Osteoblast (primary cell): ENCODE data around the gene SCGB1D4. TPM values are rescaled to one million over a fixed set of nuclear protein-coding genes. Genes with fewer than 3 reads are reported as not detected.
A peak's percentile ranks its signal among the peaks of the same experiment; 100 is the strongest.
"Not testable (repeated sequence)": the region's sequence is repeated elsewhere in the genome, so short reads cannot be mapped to it uniquely, and the experiment has no call there.

Experiments
- DNase-seq: peaks from one replicate; pipeline ENCODE4 v3.0.0; 2011; ENCODE audit warnings: low spot score, mixed read lengths; ENCODE audit not compliant: insufficient read length; ENCODE audit errors: missing footprints
- H2AFZ ChIP-seq: 2 replicates; pipeline ENCODE4 v1.6.0; 2011; ENCODE audit warnings: mild to moderate bottlenecking, low read length
- H3K27ac ChIP-seq: 2 replicates; pipeline ENCODE4 v1.5.1; 2011; ENCODE audit warnings: mild to moderate bottlenecking, low read depth, low read length, moderate library complexity
- H3K27me3 ChIP-seq: 2 replicates; pipeline ENCODE4 v1.6.0; 2012; ENCODE audit warnings: mild to moderate bottlenecking, control low read depth, inconsistent platforms, low read length, moderate library complexity; ENCODE audit not compliant: insufficient read depth
- H3K36me3 ChIP-seq: 2 replicates; pipeline ENCODE4 v1.5.1; 2011; ENCODE audit warnings: mild to moderate bottlenecking, low read length, control low read depth, moderate library complexity; ENCODE audit not compliant: insufficient read depth
- H3K4me1 ChIP-seq: 2 replicates; pipeline ENCODE4 v1.5.1; 2011; ENCODE audit warnings: mild to moderate bottlenecking, low read length, control low read depth, moderate library complexity; ENCODE audit not compliant: insufficient read depth
- H3K4me2 ChIP-seq: 2 replicates; pipeline ENCODE4 v1.6.0; 2011; ENCODE audit warnings: mild to moderate bottlenecking, low read length; ENCODE audit not compliant: insufficient read depth
- H3K4me3 ChIP-seq: fragments of 200-600 bp; sonication (generic); 3 replicates; pipeline ENCODE4 v1.5.1; 2012; ENCODE audit warnings: mild to moderate bottlenecking, low read length, inconsistent platforms; ENCODE audit not compliant: insufficient read depth
- H3K79me2 ChIP-seq: 2 replicates; pipeline ENCODE4 v1.6.0; 2012; ENCODE audit warnings: mild to moderate bottlenecking, low read length, control low read depth, inconsistent platforms; ENCODE audit not compliant: insufficient read depth
- H3K9me3 ChIP-seq: 2 replicates; pipeline ENCODE4 v1.5.1; 2011; ENCODE audit warnings: low read depth, low read length, control low read depth
- H4K20me1 ChIP-seq: 2 replicates; pipeline ENCODE4 v1.6.0; 2012; ENCODE audit warnings: mild to moderate bottlenecking, low read length, control low read depth; ENCODE audit not compliant: insufficient read depth
- CTCF ChIP-seq: IDR thresholded peaks from 2 replicates; pipeline ENCODE4 v1.5.1; 2011; ENCODE audit warnings: mild to moderate bottlenecking, low read depth, low read length, moderate library complexity; ENCODE audit errors: extremely low read depth
- total RNA-seq: library from RNA; depleted of rRNA; stranded (reverse); fragments of >200 nt; gene quantifications from 2 replicates; pipeline ENCODE4 v1.2.3, GENCODE V29; 2012

Gene SCGB1D4
- total RNA-seq, 1 donor, result not detected

DNA sequence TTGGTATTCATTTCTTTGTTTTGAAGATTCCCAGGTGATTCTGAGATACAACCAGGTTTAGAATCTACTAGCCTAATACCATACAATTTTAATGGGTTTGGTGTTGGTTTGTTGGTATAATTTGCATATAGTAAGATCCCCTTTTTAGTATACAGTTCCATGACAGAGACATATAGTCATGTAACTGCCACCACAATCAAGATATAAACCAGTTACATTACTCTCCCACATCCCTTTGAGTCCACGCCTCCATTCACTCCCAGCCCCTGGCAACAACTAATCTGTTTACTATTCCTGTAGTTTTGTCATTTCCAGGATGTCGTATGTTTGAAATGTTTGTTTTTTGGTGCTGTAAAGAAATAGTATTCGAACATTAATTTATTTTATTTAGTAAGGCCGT is 42.7 kb upstream of the SCGB1D4 start:
- Histone ChIP-seq H3K4me2 (no peak overlapping the region), H3K36me3 (no peaks in the 10 kb centered on the region), H3K27ac (no peak overlapping the region), H4K20me1 (no peaks in the 10 kb centered on the region), H3K27me3 (peaks cover 15% of the 10 kb centered on the region), H3K4me1 (no peaks in the 10 kb centered on the region), H2AFZ (no peak overlapping the region), H3K4me3 (no peak overlapping the region), H3K9me3 (no peaks in the 10 kb centered on the region), H3K79me2 (no peaks in the 10 kb centered on the region)
- DNase-seq, result no peak
- TF ChIP-seq CTCF, result no peak

DNA sequence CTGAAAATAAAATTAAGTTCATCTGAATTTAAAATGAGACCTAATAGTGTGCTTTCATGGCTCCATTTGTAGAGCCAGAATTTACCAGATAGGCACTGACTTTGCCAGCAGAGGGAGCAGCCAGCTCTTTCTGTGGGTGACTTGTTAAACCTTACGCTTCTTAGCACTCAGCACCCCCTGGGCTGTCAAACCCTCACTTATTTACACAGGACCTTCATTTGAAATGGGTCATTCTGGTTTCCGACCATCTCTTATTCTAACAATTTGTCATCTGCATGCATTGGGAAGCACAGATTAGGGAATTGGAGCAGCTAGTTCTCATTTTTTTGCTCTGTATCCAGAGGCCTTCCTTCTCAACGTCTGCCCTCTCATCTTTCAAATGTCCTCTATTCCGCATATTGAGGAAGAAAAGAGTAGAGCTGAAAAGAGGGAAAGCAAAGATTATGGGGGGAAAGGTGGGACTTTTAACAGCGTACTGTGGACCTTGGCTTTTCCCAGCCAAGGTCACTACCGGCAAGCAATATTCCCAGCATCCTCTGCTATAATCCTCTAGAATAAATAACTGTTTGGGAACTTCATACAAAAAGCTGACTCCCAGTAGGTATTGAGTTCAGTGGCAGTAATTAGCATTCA is 41.5 kb upstream of the SCGB1D4 start:
- no peak overlapping the region for H2AFZ ChIP-seq
- H3K4me1 ChIP-seq, result no peaks in the 10 kb centered on the region
- no peak overlapping the region for H3K27ac ChIP-seq
- no peaks in the 10 kb centered on the region for H4K20me1 ChIP-seq
- H3K4me3 ChIP-seq, result no peak overlapping the region
- TF ChIP-seq CTCF, result peak; percentile 78
- no peaks in the 10 kb centered on the region for H3K36me3 ChIP-seq
- peaks cover 26% of the 10 kb centered on the region for H3K27me3 ChIP-seq
- no peaks in the 10 kb centered on the region for H3K9me3 ChIP-seq
- H3K79me2 ChIP-seq, result no peaks in the 10 kb centered on the region
- H3K4me2 ChIP-seq, result no peak overlapping the region
- no peak for DNase-seq

GRCh38 chr11:62338218-62338617 is 39.3 kb upstream of the SCGB1D4 start:
- no peak for DNase-seq
- no peak overlapping the region for H2AFZ ChIP-seq
- no peaks in the 10 kb centered on the region for H3K4me1 ChIP-seq
- no peak overlapping the region for H3K27ac ChIP-seq
- no peak for TF ChIP-seq CTCF
- H3K4me3 ChIP-seq, result peak overlapping the region; percentile 76
- H3K4me2 ChIP-seq, result peak overlapping the region; percentile 86
- H3K27me3 ChIP-seq, result peaks cover 37% of the 10 kb centered on the region
- H3K79me2 ChIP-seq, result no peaks in the 10 kb centered on the region
- H3K36me3 ChIP-seq, result no peaks in the 10 kb centered on the region
- H3K9me3 ChIP-seq, result no peaks in the 10 kb centered on the region
- H4K20me1 ChIP-seq, result no peaks in the 10 kb centered on the region

DNA sequence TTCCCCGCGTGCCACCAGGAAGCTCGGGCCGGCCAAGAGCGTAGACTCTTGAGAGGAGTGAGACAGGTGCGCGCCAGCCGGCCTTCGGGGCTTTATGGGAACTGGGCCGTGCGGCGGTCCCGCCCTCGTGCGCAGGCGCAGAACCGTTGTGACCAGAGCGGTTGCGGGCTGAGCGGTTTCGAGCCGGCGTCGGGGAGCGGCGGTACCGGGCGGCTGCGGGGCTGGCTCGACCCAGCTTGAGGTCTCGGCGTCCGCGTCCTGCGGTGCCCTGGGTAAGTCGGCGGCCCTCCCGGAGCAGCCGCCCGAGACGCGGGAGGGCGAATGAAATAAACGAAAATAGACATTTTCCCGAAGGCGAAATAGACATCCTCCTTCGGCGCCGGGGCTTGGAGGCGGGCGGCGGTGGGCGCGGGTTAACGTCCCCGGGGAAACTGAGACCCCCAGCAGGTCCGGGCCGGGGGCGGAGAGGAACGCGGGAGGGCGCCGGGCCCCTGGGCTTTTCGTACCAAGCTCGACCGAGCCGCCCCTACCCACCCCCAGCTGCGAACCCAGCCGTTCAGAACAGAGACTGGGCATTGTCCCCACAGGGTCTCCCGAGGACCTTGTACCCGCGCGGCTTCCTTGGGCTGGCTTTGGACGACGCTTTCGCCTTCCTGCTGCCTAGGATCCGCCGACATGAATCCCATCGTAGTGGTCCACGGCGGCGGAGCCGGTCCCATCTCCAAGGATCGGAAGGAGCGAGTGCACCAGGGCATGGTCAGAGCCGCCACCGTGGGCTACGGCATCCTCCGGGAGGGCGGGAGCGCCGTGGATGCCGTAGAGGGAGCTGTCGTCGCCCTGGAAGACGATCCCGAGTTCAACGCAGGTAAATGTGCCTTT is 38.7 kb upstream of the SCGB1D4 start, which contains the start of gene ASRGL1:
TSS of gene ASRGL1 (plus strand) at position 146 of the 879 bp plus-strand sequence. CDS start at position 676, 530 bp downstream.
- Histone ChIP-seq H3K27me3 (peaks cover 39% of the 10 kb centered on the region), H4K20me1 (no peaks in the 10 kb centered on the region), H3K36me3 (no peaks in the 10 kb centered on the region), H3K9me3 (no peaks in the 10 kb centered on the region), H3K27ac (no peak within 1 kb of the TSS), H3K4me3 (peak within 1 kb of the TSS; percentile 76), H3K4me1 (no peaks in the 10 kb centered on the region), H3K79me2 (no peaks in the 10 kb centered on the region), H2AFZ (peak within 1 kb of the TSS; percentile 86), H3K4me2 (peak within 1 kb of the TSS; percentile 86)
- TF ChIP-seq CTCF, result no peak
- peak; percentile 94 for DNase-seq

DNA sequence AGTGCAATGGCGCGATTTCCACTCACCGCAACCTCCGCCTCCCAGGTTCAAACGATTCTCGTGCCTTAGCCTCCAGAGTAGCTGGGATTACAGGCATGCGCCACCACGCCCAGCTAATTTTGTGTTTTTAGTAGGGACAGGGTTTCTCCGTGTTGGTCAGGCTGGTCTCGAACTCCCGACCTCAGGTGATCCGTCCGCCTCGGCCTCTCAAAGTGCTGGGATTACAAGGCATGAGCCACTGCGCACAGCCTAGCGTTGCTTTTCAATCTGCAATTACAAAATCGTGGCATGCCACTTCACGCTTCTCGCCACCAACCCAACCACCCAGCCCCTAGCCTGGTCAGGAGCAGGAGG is 38.1 kb upstream of the SCGB1D4 start:
- Histone ChIP-seq H3K4me3 (peak overlapping the region; percentile 76), H3K27me3 (peaks cover 43% of the 10 kb centered on the region), H2AFZ (peak overlapping the region; percentile 86), H3K4me2 (peak overlapping the region; percentile 86)
- H3K36me3 ChIP-seq, H3K9me3 ChIP-seq, H3K79me2 ChIP-seq, H3K27ac ChIP-seq, DNase-seq, H4K20me1 ChIP-seq, H3K4me1 ChIP-seq: not testable (repeated sequence)
